Measurements from ENCODE around the gene ZNF407.

Gene ZNF407

DNA sequence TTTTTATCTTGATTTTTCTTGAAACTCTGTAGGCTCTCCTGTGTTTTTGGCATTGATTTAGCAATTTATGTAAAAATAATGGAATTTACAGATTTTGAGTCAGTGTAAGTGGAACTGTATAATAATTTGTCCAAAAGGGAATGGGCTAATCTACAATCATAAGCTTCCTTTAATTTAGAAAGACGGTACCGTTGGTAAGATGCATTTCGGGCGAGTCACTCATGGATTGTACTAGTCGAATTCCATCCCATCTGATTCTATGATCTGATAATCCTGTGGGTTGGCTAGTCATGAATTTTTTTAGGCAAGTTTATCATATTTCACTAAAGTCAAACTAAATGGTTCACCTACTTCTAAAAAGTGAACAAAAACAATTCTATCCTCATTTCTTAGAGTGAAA, 133.4 kb downstream of the ZNF407 start:
- no peak for DNase-seq
- ChIA-PET CTCF (no interaction called here), POLR2A (no interaction called here)
- Histone ChIP-seq H3K27me3 (replicated peaks in 2 of 5; ENCODE audit: control insufficient read depth in 4 of 5, insufficient read depth in 5 of 5, low read length in 4 of 5) (no peaks in the 10 kb centered on the region), H3K27ac (ENCODE audit: insufficient read depth in 1 of 2, low read depth in 1 of 2, low read length in 2 of 2, poor library complexity in 1 of 2, severe bottlenecking in 2 of 2) (no peak overlapping the region), H3K9me3 (ENCODE audit: control extremely low read depth in 1 of 5, control insufficient read depth in 4 of 5, insufficient read depth in 2 of 5, low read depth in 1 of 5, low read length in 4 of 5) (no peaks in the 10 kb centered on the region), H3K4me1 (ENCODE audit: control extremely low read depth in 1 of 4, control insufficient read depth in 4 of 4, insufficient read depth in 4 of 4, low read length in 3 of 4) (no peaks in the 10 kb centered on the region), H3K36me3 (ENCODE audit: control insufficient read depth in 4 of 4, insufficient read depth in 4 of 4, low read length in 3 of 4) (no peaks in the 10 kb centered on the region), H3K4me3 (ENCODE audit: control insufficient read depth in 1 of 7, extremely low read depth in 1 of 7, insufficient read depth in 4 of 7, low read depth in 2 of 7, low read length in 6 of 7) (no peak overlapping the region)
- 94% methylated on average over 2 of the region's 5 CpGs for WGBS (ENCODE audit: insufficient coverage)

DNA sequence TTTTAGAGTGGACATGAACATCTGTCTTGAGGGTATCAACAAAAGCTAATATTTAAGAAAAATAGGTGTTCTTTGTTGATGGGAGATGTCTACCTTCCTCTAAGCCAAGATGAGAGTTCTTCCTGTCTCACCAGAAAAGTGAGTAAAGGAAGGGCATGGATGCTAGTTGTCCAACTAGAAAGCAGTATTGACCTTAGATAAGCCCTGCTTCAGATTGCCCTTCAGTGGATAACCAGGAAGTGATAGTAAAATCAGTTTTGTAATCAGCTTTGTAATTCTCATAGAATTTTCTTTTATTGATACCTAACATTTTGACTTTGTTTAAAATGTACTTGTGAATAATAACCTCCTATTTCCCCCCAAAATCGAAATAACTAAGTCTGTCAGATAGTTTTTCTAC, 134.7 kb downstream of the ZNF407 start:
- CTCF ChIA-PET, result no interaction called here
- no peaks in the 10 kb centered on the region for H3K4me1 ChIP-seq (ENCODE audit: control extremely low read depth in 1 of 4, control insufficient read depth in 4 of 4, insufficient read depth in 4 of 4, low read length in 3 of 4)
- no peaks in the 10 kb centered on the region for H3K36me3 ChIP-seq (ENCODE audit: control insufficient read depth in 4 of 4, insufficient read depth in 4 of 4, low read length in 3 of 4)
- no peak for DNase-seq
- no peak overlapping the region for H3K4me3 ChIP-seq (ENCODE audit: control insufficient read depth in 1 of 7, extremely low read depth in 1 of 7, insufficient read depth in 4 of 7, low read depth in 2 of 7, low read length in 6 of 7)
- H3K9me3 ChIP-seq (ENCODE audit: control extremely low read depth in 1 of 5, control insufficient read depth in 4 of 5, insufficient read depth in 2 of 5, low read depth in 1 of 5, low read length in 4 of 5), result no peaks in the 10 kb centered on the region
- POLR2A ChIA-PET, result no interaction called here
- no peak overlapping the region for H3K27ac ChIP-seq (ENCODE audit: insufficient read depth in 1 of 2, low read depth in 1 of 2, low read length in 2 of 2, poor library complexity in 1 of 2, severe bottlenecking in 2 of 2)
- H3K27me3 ChIP-seq (replicated peaks in 2 of 5; ENCODE audit: control insufficient read depth in 4 of 5, insufficient read depth in 5 of 5, low read length in 4 of 5), result no peaks in the 10 kb centered on the region
- WGBS (ENCODE audit: insufficient coverage), result no CpG with 5 or more reads among the region's 1 CpG

GRCh38 chr18:74733598-74733997, 135.9 kb downstream of the ZNF407 start:
- H3K27ac ChIP-seq (ENCODE audit: insufficient read depth in 1 of 2, low read depth in 1 of 2, low read length in 2 of 2, poor library complexity in 1 of 2, severe bottlenecking in 2 of 2), result no peak overlapping the region
- 97% methylated on average over 3 of the region's 3 CpGs for WGBS (ENCODE audit: insufficient coverage)
- no peak overlapping the region for H3K4me3 ChIP-seq (ENCODE audit: control insufficient read depth in 1 of 7, extremely low read depth in 1 of 7, insufficient read depth in 4 of 7, low read depth in 2 of 7, low read length in 6 of 7)
- H3K27me3 ChIP-seq (replicated peaks in 2 of 5; ENCODE audit: control insufficient read depth in 4 of 5, insufficient read depth in 5 of 5, low read length in 4 of 5), result no peaks in the 10 kb centered on the region
- POLR2A ChIA-PET, result no interaction called here
- CTCF ChIA-PET, result no interaction called here
- no peaks in the 10 kb centered on the region for H3K36me3 ChIP-seq (ENCODE audit: control insufficient read depth in 4 of 4, insufficient read depth in 4 of 4, low read length in 3 of 4)
- no peak for DNase-seq
- no peaks in the 10 kb centered on the region for H3K9me3 ChIP-seq (ENCODE audit: control extremely low read depth in 1 of 5, control insufficient read depth in 4 of 5, insufficient read depth in 2 of 5, low read depth in 1 of 5, low read length in 4 of 5)
- no peaks in the 10 kb centered on the region for H3K4me1 ChIP-seq (ENCODE audit: control extremely low read depth in 1 of 4, control insufficient read depth in 4 of 4, insufficient read depth in 4 of 4, low read length in 3 of 4)

DNA sequence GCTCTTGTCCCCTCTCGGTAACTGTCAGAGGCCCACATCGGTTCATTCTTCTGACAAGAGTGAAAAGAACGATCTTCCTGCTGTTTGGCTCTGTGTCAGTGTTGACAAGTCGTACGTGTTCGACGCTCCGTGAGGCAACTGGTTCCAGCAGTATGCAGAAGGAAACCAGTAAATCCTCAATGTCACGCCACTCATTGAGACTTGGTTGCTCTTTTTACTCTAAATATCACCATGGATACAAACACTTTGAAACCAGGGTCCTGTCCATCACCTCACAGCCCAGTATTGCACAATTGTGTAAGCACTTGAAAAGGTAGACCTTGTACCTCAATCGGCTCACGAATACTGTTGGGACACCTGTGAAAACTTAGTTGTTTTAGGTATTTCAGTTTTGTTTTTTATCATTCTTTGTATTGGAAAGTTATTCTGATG, 136.4 kb downstream of the ZNF407 start:
- CTCF ChIA-PET, result no interaction called here
- no peaks in the 10 kb centered on the region for H3K9me3 ChIP-seq (ENCODE audit: control extremely low read depth in 1 of 5, control insufficient read depth in 4 of 5, insufficient read depth in 2 of 5, low read depth in 1 of 5, low read length in 4 of 5)
- H3K27ac ChIP-seq (ENCODE audit: insufficient read depth in 1 of 2, low read depth in 1 of 2, low read length in 2 of 2, poor library complexity in 1 of 2, severe bottlenecking in 2 of 2), result no peak overlapping the region
- no peaks in the 10 kb centered on the region for H3K27me3 ChIP-seq (replicated peaks in 2 of 5; ENCODE audit: control insufficient read depth in 4 of 5, insufficient read depth in 5 of 5, low read length in 4 of 5)
- POLR2A ChIA-PET, result no interaction called here
- H3K36me3 ChIP-seq (ENCODE audit: control insufficient read depth in 4 of 4, insufficient read depth in 4 of 4, low read length in 3 of 4), result no peaks in the 10 kb centered on the region
- no peak overlapping the region for H3K4me3 ChIP-seq (ENCODE audit: control insufficient read depth in 1 of 7, extremely low read depth in 1 of 7, insufficient read depth in 4 of 7, low read depth in 2 of 7, low read length in 6 of 7)
- WGBS (ENCODE audit: insufficient coverage), result 84% methylated on average over 9 of the region's 11 CpGs
- H3K4me1 ChIP-seq (ENCODE audit: control extremely low read depth in 1 of 4, control insufficient read depth in 4 of 4, insufficient read depth in 4 of 4, low read length in 3 of 4), result no peaks in the 10 kb centered on the region
- DNase-seq, result no peak

GRCh38 chr18:74739926-74740325, 142.3 kb downstream of the ZNF407 start:
- CTCF ChIA-PET, result no interaction called here
- POLR2A ChIA-PET, result no interaction called here
- Histone ChIP-seq H3K4me1 (ENCODE audit: control extremely low read depth in 1 of 4, control insufficient read depth in 4 of 4, insufficient read depth in 4 of 4, low read length in 3 of 4) (no peaks in the 10 kb centered on the region), H3K4me3 (ENCODE audit: control insufficient read depth in 1 of 7, extremely low read depth in 1 of 7, insufficient read depth in 4 of 7, low read depth in 2 of 7, low read length in 6 of 7) (no peak overlapping the region), H3K9me3 (ENCODE audit: control extremely low read depth in 1 of 5, control insufficient read depth in 4 of 5, insufficient read depth in 2 of 5, low read depth in 1 of 5, low read length in 4 of 5) (no peaks in the 10 kb centered on the region), H3K36me3 (ENCODE audit: control insufficient read depth in 4 of 4, insufficient read depth in 4 of 4, low read length in 3 of 4) (no peaks in the 10 kb centered on the region), H3K27ac (ENCODE audit: insufficient read depth in 1 of 2, low read depth in 1 of 2, low read length in 2 of 2, poor library complexity in 1 of 2, severe bottlenecking in 2 of 2) (no peak overlapping the region), H3K27me3 (replicated peaks in 2 of 5; ENCODE audit: control insufficient read depth in 4 of 5, insufficient read depth in 5 of 5, low read length in 4 of 5) (no peaks in the 10 kb centered on the region)
- 100% methylated on average over 4 of the region's 5 CpGs for WGBS (ENCODE audit: insufficient coverage)
- DNase-seq, result no peak

DNA sequence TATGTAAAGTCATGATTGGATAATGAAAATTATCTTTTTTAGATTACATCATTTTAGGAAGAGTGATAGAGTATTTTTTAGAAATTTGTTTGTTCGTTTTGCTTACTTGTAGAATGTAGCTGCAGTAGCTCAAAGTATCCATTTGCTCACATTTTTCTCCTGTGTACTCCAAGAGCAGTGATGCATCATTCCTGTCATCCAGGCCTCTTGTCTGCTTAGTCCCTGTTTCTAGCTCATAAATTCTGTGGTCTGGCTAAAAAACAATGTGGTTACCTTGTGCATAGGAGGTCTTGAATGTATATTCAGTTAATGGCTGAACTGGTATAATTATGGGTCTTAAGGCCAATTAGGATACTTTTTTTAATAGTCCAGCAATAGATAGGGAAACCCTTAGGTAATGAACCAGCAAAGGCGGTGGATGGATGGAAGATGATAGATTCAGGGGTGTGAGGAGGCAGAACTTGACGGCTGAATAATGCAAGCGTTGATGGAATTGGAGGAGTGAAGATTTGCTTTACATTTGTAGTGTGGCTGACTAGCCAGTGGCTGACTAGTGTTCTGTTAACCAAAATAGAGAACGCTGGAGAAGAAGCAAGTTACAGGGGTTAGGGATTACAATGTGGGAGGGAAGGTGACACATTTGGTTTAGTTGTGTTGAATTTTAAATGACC, 145.0 kb downstream of the ZNF407 start:
- POLR2A ChIA-PET, result no interaction called here
- Histone ChIP-seq H3K4me3 (ENCODE audit: control insufficient read depth in 1 of 7, extremely low read depth in 1 of 7, insufficient read depth in 4 of 7, low read depth in 2 of 7, low read length in 6 of 7) (no peak overlapping the region), H3K27ac (ENCODE audit: insufficient read depth in 1 of 2, low read depth in 1 of 2, low read length in 2 of 2, poor library complexity in 1 of 2, severe bottlenecking in 2 of 2) (no peak overlapping the region), H3K9me3 (ENCODE audit: control extremely low read depth in 1 of 5, control insufficient read depth in 4 of 5, insufficient read depth in 2 of 5, low read depth in 1 of 5, low read length in 4 of 5) (no peaks in the 10 kb centered on the region), H3K4me1 (ENCODE audit: control extremely low read depth in 1 of 4, control insufficient read depth in 4 of 4, insufficient read depth in 4 of 4, low read length in 3 of 4) (peaks cover 0 to 2% (median 0%) of the 10 kb centered on the region in 4 experiments), H3K27me3 (replicated peaks in 2 of 5; ENCODE audit: control insufficient read depth in 4 of 5, insufficient read depth in 5 of 5, low read length in 4 of 5) (no peaks in the 10 kb centered on the region), H3K36me3 (ENCODE audit: control insufficient read depth in 4 of 4, insufficient read depth in 4 of 4, low read length in 3 of 4) (no peaks in the 10 kb centered on the region)
- CTCF ChIA-PET, result interaction anchor here (1.3 kb wide), 1 partner anchor 16 kb away, joined by 3 read pairs; no protein-coding TSS in a partner anchor
- no peak for DNase-seq
- WGBS (ENCODE audit: insufficient coverage), result 100% methylated on average over 3 of the region's 5 CpGs

DNA sequence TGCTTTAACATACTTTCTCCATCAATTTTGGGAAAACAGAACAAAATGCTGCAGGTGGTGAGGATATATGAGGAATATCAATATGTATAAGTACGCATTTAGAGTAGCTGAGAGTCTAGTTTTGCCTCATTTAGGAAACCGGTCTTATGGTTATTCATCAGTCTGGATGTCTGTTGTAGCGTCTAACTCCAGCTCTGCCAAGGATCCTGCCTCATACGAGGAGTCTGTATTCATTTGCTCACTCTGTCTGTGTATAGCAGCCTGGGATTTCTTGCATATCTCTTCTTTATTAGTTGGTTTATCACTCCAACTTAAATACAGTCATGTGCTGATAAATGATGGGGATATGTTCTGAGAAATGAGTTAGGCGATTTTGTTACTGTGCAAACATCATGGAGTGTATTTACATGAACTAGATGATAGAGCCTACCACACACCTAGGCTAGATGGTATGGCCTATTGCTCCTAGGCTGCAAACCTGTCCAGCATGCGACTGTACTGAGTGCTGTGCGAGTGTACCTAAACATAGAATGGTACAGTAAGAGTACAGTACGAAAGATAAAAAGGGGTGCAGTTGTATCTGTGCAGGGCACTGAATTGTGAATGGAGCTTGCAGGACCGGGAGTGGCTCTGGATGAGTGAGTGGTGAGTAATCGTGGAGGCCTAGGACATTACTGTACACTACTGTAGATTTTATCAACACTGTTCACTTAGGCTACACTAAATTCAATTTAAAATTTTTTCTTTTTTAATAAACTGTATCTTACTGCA, 148.1 kb downstream of the ZNF407 start:
- DNase-seq, result no peak
- Histone ChIP-seq H3K4me1 (ENCODE audit: control extremely low read depth in 1 of 4, control insufficient read depth in 4 of 4, insufficient read depth in 4 of 4, low read length in 3 of 4) (peaks cover 0 to 2% (median 0%) of the 10 kb centered on the region in 4 experiments), H3K4me3 (ENCODE audit: control insufficient read depth in 1 of 7, extremely low read depth in 1 of 7, insufficient read depth in 4 of 7, low read depth in 2 of 7, low read length in 6 of 7) (no peak overlapping the region), H3K36me3 (ENCODE audit: control insufficient read depth in 4 of 4, insufficient read depth in 4 of 4, low read length in 3 of 4) (no peaks in the 10 kb centered on the region), H3K27ac (ENCODE audit: insufficient read depth in 1 of 2, low read depth in 1 of 2, low read length in 2 of 2, poor library complexity in 1 of 2, severe bottlenecking in 2 of 2) (no peak overlapping the region), H3K27me3 (replicated peaks in 2 of 5; ENCODE audit: control insufficient read depth in 4 of 5, insufficient read depth in 5 of 5, low read length in 4 of 5) (no peaks in the 10 kb centered on the region), H3K9me3 (ENCODE audit: control extremely low read depth in 1 of 5, control insufficient read depth in 4 of 5, insufficient read depth in 2 of 5, low read depth in 1 of 5, low read length in 4 of 5) (peaks cover 0 to 1% (median 0%) of the 10 kb centered on the region in 5 experiments)
- POLR2A ChIA-PET, result interaction anchor here (0.6 kb wide), 1 partner anchor 23 kb away, joined by 4 read pairs; no protein-coding TSS in a partner anchor
- CTCF ChIA-PET, result no interaction called here
- WGBS (ENCODE audit: insufficient coverage), result 100% methylated on average over 5 of the region's 10 CpGs
